ENCODE measurements around the gene DLG2. TPM values are rescaled to one million over a fixed set of nuclear protein-coding genes. Genes with fewer than 3 reads are reported as not detected.

Gene DLG2
- total RNA-seq, 4 donors from 2014 or later = 6.5 to 14.6 (median 7.2) TPM

DNA sequence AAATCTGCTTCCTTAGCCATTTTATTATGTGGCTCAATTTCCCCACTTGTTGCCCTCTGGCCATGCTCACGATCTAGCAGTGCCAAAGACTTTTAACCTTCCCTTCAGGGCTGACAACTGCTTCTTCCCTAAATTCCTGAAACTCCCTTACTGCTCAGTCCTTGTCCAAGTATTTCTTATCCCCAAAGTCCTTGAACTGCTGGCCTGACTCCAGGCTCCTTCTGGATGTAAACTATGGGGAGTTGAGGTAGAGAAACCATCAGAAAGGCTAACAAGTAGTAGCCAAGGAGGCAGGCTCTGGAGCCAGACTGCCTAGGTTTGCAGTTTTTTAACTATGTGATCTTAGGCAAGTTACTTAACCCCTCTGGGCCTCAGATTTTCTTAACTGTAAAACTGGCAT is 2082.3 kb downstream of the DLG2 start:
- Histone ChIP-seq H3K4me3 (no peak overlapping the region), H3K4me1 (peaks cover 0 to 6% (median 0%) of the 10 kb centered on the region in 4 donors), H3K27me3 (no peaks in the 10 kb centered on the region), H3K27ac (no peak overlapping the region), H3K9me3 (no peaks in the 10 kb centered on the region), H3K36me3 (no peaks in the 10 kb centered on the region)
- no peak for DNase-seq (ENCODE audit: low spot score in 2 of 2)
- 45 to 63% methylated on average over 1 of the region's 1 CpG for WGBS, 2 donors
- TF ChIP-seq POLR2A (IDR thresholded peaks at IDR 0.05) = no peak
- TF ChIP-seq CTCF (IDR thresholded peaks at IDR 0.05) = no peak
- TF ChIP-seq EP300 (IDR thresholded peaks at IDR 0.05) = no peak

GRCh38 chr11:83543706-83544439 is 2083.3 kb downstream of the DLG2 start:
- Histone ChIP-seq H3K4me1 (peaks cover 0 to 7% (median 0%) of the 10 kb centered on the region in 4 donors), H3K27me3 (no peaks in the 10 kb centered on the region), H3K36me3 (no peaks in the 10 kb centered on the region), H3K9me3 (no peaks in the 10 kb centered on the region), H3K4me3 (no peak overlapping the region), H3K27ac (no peak overlapping the region)
- WGBS, 2 donors = 87 to 89% methylated on average over 3 of the region's 3 CpGs
- DNase-seq (ENCODE audit: low spot score in 2 of 2) = no peak
- TF ChIP-seq EP300 (IDR thresholded peaks at IDR 0.05) = no peak
- TF ChIP-seq POLR2A (IDR thresholded peaks at IDR 0.05) = no peak
- TF ChIP-seq CTCF (IDR thresholded peaks at IDR 0.05) = no peak

GRCh38 chr11:83542861-83543260 is 2084.3 kb downstream of the DLG2 start:
- no peak for DNase-seq (ENCODE audit: low spot score in 2 of 2)
- Histone ChIP-seq H3K4me3 (no peak overlapping the region), H3K4me1 (peaks cover 0 to 7% (median 0%) of the 10 kb centered on the region in 4 donors), H3K9me3 (no peaks in the 10 kb centered on the region), H3K36me3 (no peaks in the 10 kb centered on the region), H3K27ac (no peak overlapping the region), H3K27me3 (no peaks in the 10 kb centered on the region)
- WGBS, 2 donors = 59 to 62% methylated on average over 2 of the region's 2 CpGs
- no peak for TF ChIP-seq CTCF (IDR thresholded peaks at IDR 0.05)
- TF ChIP-seq POLR2A (IDR thresholded peaks at IDR 0.05) = no peak
- no peak for TF ChIP-seq EP300 (IDR thresholded peaks at IDR 0.05)

- H3K4me1 ChIP-seq = peaks cover 0 to 7% (median 0%) of the 10 kb centered on the region in 4 donors
- H3K9me3 ChIP-seq = no peaks in the 10 kb centered on the region
- no peaks in the 10 kb centered on the region for H3K36me3 ChIP-seq
- H3K27ac ChIP-seq = no peak overlapping the region
- TF ChIP-seq POLR2A (IDR thresholded peaks at IDR 0.05) (no peak), CTCF (IDR thresholded peaks at IDR 0.05) (no peak), EP300 (IDR thresholded peaks at IDR 0.05) (no peak)
- DNase-seq (ENCODE audit: low spot score in 2 of 2) = no peak
- no peak overlapping the region for H3K4me3 ChIP-seq
- H3K27me3 ChIP-seq = no peaks in the 10 kb centered on the region
These were observed 2086.4 kb downstream of the DLG2 start for GRCh38 chr11:83540728-83541127.

DNA sequence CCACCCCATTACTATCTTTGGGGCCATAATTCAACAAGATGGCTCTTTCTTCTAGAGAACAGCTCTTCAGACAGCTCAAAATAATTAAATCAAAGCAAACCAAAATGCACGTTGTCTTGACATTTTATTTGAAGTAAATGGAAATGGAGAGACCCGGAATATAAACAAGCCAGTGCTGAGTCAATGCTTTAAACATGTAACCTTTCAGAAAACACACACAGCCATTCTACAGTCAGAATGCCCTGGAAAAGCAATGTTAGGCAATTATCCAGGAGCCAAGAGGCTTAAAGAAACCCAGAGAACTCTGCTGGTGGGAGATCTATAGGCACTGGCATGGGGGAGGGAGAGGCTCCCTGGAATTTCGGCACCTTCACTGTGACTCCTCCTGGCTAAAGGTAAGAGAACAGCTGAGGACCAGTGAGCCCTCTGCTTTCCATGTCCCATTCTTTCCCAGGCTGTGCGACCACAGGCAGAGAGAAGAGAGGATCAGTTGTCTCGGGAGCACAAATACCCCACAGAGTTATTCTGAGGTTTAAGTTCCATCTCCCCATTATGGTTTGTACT is 2086.9 kb downstream of the DLG2 start:
- DNase-seq (ENCODE audit: low spot score in 2 of 2) = no peak
- WGBS, 2 donors = 36 to 37% methylated on average over 5 of the region's 5 CpGs
- Histone ChIP-seq H3K9me3 (no peaks in the 10 kb centered on the region), H3K36me3 (no peaks in the 10 kb centered on the region), H3K4me3 (no peak overlapping the region), H3K27ac (no peak overlapping the region), H3K27me3 (no peaks in the 10 kb centered on the region), H3K4me1 (peaks cover 0 to 7% (median 0%) of the 10 kb centered on the region in 4 donors)
- no peak for TF ChIP-seq EP300 (IDR thresholded peaks at IDR 0.05)
- TF ChIP-seq CTCF (IDR thresholded peaks at IDR 0.05) = no peak
- no peak for TF ChIP-seq POLR2A (IDR thresholded peaks at IDR 0.05)

Measured in tibial nerve (tissue), 4 donors.